SU-DHL-6 (cell line): Measurements from ENCODE around the gene NTM.

ENCODE experiments used
- EZH2phosphoT487 ChIP-seq: fragments of 200-600 bp; sonication (generic), shearing (Covaris generic); conservative IDR thresholded peaks from 2 replicates; pipeline ENCODE4 v1.6.1; 2018; ENCODE audit warnings: mild to moderate bottlenecking, antibody characterized with exemption, low read length, moderate library complexity, mixed read lengths
- TF ChIP-seq, protein P1 (sequence below): fragments of 200-600 bp; sonication (generic); IDR thresholded peaks from one replicate; pipeline ENCODE4 v1.5.1; 2017; ENCODE audit warnings: antibody characterized with exemption, mild to moderate bottlenecking, low read length, moderate library complexity; ENCODE audit not compliant: insufficient read depth, poor library complexity, severe bottlenecking

DNA sequence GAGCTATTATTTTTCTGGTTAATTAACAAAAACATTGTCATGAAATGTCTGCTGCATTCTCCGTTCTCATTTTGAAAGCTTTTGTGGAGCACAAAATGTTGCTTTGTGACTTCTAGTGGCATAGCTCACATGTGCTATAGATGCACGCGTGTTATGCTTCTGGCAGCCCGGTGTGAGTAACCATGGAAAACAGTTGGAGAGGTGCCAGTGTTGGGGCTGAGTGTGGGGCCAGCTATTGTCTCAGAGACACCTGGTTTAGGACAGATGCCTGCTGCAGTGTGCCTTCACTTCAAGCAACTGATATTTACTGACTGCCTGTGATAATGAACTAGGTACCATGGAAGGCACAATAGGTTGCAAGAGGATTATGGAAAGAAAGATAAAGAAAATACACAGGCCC, 760.6 kb downstream of the NTM start:
- TF ChIP-seq, protein P1, sequence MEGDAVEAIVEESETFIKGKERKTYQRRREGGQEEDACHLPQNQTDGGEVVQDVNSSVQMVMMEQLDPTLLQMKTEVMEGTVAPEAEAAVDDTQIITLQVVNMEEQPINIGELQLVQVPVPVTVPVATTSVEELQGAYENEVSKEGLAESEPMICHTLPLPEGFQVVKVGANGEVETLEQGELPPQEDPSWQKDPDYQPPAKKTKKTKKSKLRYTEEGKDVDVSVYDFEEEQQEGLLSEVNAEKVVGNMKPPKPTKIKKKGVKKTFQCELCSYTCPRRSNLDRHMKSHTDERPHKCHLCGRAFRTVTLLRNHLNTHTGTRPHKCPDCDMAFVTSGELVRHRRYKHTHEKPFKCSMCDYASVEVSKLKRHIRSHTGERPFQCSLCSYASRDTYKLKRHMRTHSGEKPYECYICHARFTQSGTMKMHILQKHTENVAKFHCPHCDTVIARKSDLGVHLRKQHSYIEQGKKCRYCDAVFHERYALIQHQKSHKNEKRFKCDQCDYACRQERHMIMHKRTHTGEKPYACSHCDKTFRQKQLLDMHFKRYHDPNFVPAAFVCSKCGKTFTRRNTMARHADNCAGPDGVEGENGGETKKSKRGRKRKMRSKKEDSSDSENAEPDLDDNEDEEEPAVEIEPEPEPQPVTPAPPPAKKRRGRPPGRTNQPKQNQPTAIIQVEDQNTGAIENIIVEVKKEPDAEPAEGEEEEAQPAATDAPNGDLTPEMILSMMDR = no peak
- no peak for TF ChIP-seq EZH2phosphoT487
